ENCODE results near the gene U2SURP. TPM values are rescaled to one million over a fixed set of nuclear protein-coding genes. Genes with fewer than 3 reads are reported as not detected.
"Not testable (repeated sequence)": the region's sequence is repeated elsewhere in the genome, so short reads cannot be mapped to it uniquely, and the experiment has no call there.

Gene U2SURP
- total RNA-seq, 4 donors from 2014 or later: 59.5 to 106 (median 73.9) TPM

GRCh38 chr3:143010024-143010423 is 8.7 kb downstream of the U2SURP start:
- DNase-seq (ENCODE audit: low spot score): no peak
- no peak for ATAC-seq (ENCODE audit: low FRiP score)
- TF ChIP-seq CTCF (IDR thresholded peaks at IDR 0.05): no peak

GRCh38 chr3:143011705-143012104 is 10.3 kb downstream of the U2SURP start:
- no peak for ATAC-seq (ENCODE audit: low FRiP score)
- no peak for TF ChIP-seq CTCF (IDR thresholded peaks at IDR 0.05)
- no peak for DNase-seq (ENCODE audit: low spot score)

GRCh38 chr3:143014921-143015320 is 13.6 kb downstream of the U2SURP start:
- DNase-seq (ENCODE audit: low spot score) (no peak), ATAC-seq (ENCODE audit: low FRiP score) (no peak)
- TF ChIP-seq CTCF (IDR thresholded peaks at IDR 0.05): no peak

GRCh38 chr3:143016321-143016972 is 15.1 kb downstream of the U2SURP start:
- no peak for ATAC-seq (ENCODE audit: low FRiP score)
- TF ChIP-seq CTCF (IDR thresholded peaks at IDR 0.05): no peak
- no peak for DNase-seq (ENCODE audit: low spot score)

GRCh38 chr3:143024351-143024960 is 23.1 kb downstream of the U2SURP start:
- DNase-seq (ENCODE audit: low spot score): no peak
- TF ChIP-seq CTCF (IDR thresholded peaks at IDR 0.05): no peak
- ATAC-seq (ENCODE audit: low FRiP score): no peak

GRCh38 chr3:143031327-143031726 is 30.0 kb downstream of the U2SURP start:
- ATAC-seq (ENCODE audit: low FRiP score) (no peak), DNase-seq (ENCODE audit: low spot score) (no peak)
- no peak for TF ChIP-seq CTCF (IDR thresholded peaks at IDR 0.05)

GRCh38 chr3:143031796-143032387 is 30.5 kb downstream of the U2SURP start:
- not testable (repeated sequence) for DNase-seq (ENCODE audit: low spot score); ATAC-seq (ENCODE audit: low FRiP score)

All from omental fat pad (tissue), 4 donors.